HL-60/S4 (cell line): ENCODE results near the gene MAPKAPK2.
"Not testable (repeated sequence)": the region's sequence is repeated elsewhere in the genome, so short reads cannot be mapped to it uniquely, and the experiment has no call there.

Experiments used
- in situ Hi-C: fragments of 300-500 bp; cut with MboI; formaldehyde crosslinking; loops from 2 replicates; pipeline ENCODE4 v1.14.3; 2022; ENCODE audit warnings: low sequenced_read_pairs

Gene MAPKAPK2

GRCh38 chr1:206684478-206685333 is at the start of gene MAPKAPK2:
Gene MAPKAPK2 (plus strand): TSS chr1:206684905. CDS start chr1:206685230, 325 bp downstream.
- in situ Hi-C loops = no loop called here

- in situ Hi-C loops = no loop called here
These were observed 49.4 kb upstream of the MAPKAPK2 start, which contains the start of gene DYRK3 for GRCh38 chr1:206635080-206635977. Gene DYRK3 (plus strand): TSS chr1:206635536. CDS start chr1:206635704, 168 bp downstream.

- in situ Hi-C loops = no loop called here
These were observed 48.7 kb upstream of the MAPKAPK2 start for GRCh38 chr1:206635978-206636345.

GRCh38 chr1:206636671-206637070 is 48.0 kb upstream of the MAPKAPK2 start:
- in situ Hi-C loops = no loop called here

- in situ Hi-C loops = no loop called here
These were observed 47.1 kb upstream of the MAPKAPK2 start for GRCh38 chr1:206637605-206638004.

GRCh38 chr1:206642074-206642473 is 42.6 kb upstream of the MAPKAPK2 start:
- in situ Hi-C loops = not testable (repeated sequence)

GRCh38 chr1:206643118-206643698 is 41.5 kb upstream of the MAPKAPK2 start:
- in situ Hi-C loops = no loop called here

GRCh38 chr1:206646504-206646903 is 38.2 kb upstream of the MAPKAPK2 start:
- in situ Hi-C loops = no loop called here

- in situ Hi-C loops = no loop called here
These were observed 37.5 kb upstream of the MAPKAPK2 start for GRCh38 chr1:206647224-206647623.

- in situ Hi-C loops = no loop called here
These were observed 35.3 kb upstream of the MAPKAPK2 start for GRCh38 chr1:206649261-206649921.

- in situ Hi-C loops = no loop called here
These were observed 33.7 kb upstream of the MAPKAPK2 start for GRCh38 chr1:206651014-206651413.

- in situ Hi-C loops = no loop called here
These were observed 32.5 kb upstream of the MAPKAPK2 start for GRCh38 chr1:206651958-206652890.

GRCh38 chr1:206653715-206654459 is 30.8 kb upstream of the MAPKAPK2 start:
- in situ Hi-C loops = no loop called here

GRCh38 chr1:206654828-206655227 is 29.9 kb upstream of the MAPKAPK2 start:
- in situ Hi-C loops = no loop called here

GRCh38 chr1:206655471-206655882 is 29.2 kb upstream of the MAPKAPK2 start:
- in situ Hi-C loops = no loop called here

- in situ Hi-C loops = no loop called here
These were observed 27.8 kb upstream of the MAPKAPK2 start for GRCh38 chr1:206656936-206657335.

- in situ Hi-C loops = no loop called here
These were observed 27.0 kb upstream of the MAPKAPK2 start for GRCh38 chr1:206657751-206658150.

GRCh38 chr1:206658264-206658980 is 26.3 kb upstream of the MAPKAPK2 start:
- in situ Hi-C loops = no loop called here
